Rectal smooth muscle tissue (tissue), 1 donor: ENCODE measurements around the gene ZNF598.
A peak's percentile ranks its signal among the peaks of the same experiment; 100 is the strongest.
"Not testable (repeated sequence)": the region's sequence is repeated elsewhere in the genome, so short reads cannot be mapped to it uniquely, and the experiment has no call there.

Source experiments
- H3K27ac ChIP-seq: one replicate; pipeline ENCODE4 v1.7.0; 2013; ENCODE audit warnings: low read depth, low read length, inconsistent platforms
- H3K27me3 ChIP-seq: one replicate; pipeline ENCODE4 v1.7.0; 2013; ENCODE audit warnings: low read length; ENCODE audit not compliant: control insufficient read depth, insufficient read depth
- H3K36me3 ChIP-seq: one replicate; pipeline ENCODE4 v1.7.0; 2013; ENCODE audit warnings: low read length; ENCODE audit not compliant: control insufficient read depth, insufficient read depth
- H3K4me1 ChIP-seq: one replicate; pipeline ENCODE4 v1.7.0; 2013; ENCODE audit warnings: low read length; ENCODE audit not compliant: control insufficient read depth, insufficient read depth
- H3K4me3 ChIP-seq: one replicate; pipeline ENCODE4 v1.7.0; 2013; ENCODE audit warnings: low read length
- H3K9ac ChIP-seq: one replicate; pipeline ENCODE4 v1.7.0; 2013; ENCODE audit warnings: low read length

The ZNF598 gene

GRCh38 chr16:1964506-1965395 lies 44.9 kb downstream of the ZNF598 start, which contains the start of gene RPS2:
Gene RPS2 (minus strand): TSS chr16:1964826. CDS start chr16:1964625, 201 bp downstream.
- H3K4me1 ChIP-seq: peaks cover 18% of the 10 kb centered on the region
- H3K27ac ChIP-seq: peak within 1 kb of the TSS; percentile 95
- H3K27me3 ChIP-seq: no peaks in the 10 kb centered on the region
- H3K9ac ChIP-seq: peak within 1 kb of the TSS; percentile 84
- peak within 1 kb of the TSS; percentile 80 for H3K4me3 ChIP-seq
- peaks cover 16% of the 10 kb centered on the region for H3K36me3 ChIP-seq

- Histone ChIP-seq H3K27ac (peak overlapping the region; percentile 95), H3K4me3 (peak overlapping the region; percentile 80), H3K36me3 (peaks cover 16% of the 10 kb centered on the region), H3K27me3 (no peaks in the 10 kb centered on the region), H3K4me1 (peaks cover 19% of the 10 kb centered on the region), H3K9ac (peak overlapping the region; percentile 59)
Measured at GRCh38 chr16:1963806-1964505, 45.7 kb downstream of the ZNF598 start.

DNA sequence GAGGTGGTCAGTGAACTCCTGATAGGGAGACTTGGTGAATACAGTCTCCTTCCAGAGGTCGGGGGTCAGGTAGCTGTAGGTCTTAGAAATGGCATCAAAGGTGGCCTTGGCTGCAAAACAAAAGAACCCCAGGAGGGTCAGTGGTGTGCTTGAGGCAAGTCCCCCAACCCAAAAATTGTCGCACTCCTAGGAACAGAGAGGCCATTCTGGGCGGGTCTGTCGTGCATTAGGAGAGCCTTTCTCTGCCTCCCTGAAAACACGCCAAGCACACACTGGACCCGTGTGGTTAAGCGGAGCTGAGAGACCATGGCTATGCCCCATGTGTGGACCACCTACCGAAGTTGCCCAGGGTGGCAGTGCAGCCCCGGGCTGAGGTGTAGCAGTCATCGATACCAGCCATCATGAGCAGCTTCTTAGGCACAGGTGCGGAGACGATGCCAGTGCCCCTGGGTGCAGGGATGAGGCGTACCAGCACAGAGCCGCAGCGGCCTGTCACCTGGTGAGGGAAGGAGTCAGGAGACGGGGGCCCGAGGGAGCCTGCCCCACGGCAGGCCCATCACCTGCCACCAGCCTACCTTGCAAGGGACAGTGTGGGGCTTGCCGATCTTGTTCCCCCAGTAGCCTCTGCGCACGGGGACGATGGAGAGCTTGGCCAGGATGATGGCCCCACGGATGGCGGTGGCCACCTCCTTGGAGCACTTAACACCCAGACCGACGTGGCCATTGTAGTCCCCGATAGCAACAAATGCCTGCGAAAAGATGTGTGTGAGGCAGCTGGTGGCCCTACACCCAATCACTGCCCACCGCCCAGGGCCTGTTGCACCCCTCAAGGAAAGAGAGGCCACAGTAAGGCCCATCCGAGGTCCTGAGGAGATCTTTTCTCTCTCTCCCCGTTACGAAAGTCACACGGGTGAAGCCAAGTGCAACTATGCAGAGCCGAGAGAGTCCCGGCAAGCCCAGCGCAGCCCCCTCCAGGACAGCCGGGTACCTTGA lies 47.2 kb downstream of the ZNF598 start:
- not testable (repeated sequence) for H3K4me3 ChIP-seq, H3K9ac ChIP-seq, H3K27me3 ChIP-seq, H3K27ac ChIP-seq
- peaks cover 16% of the 10 kb centered on the region for H3K36me3 ChIP-seq
- peaks cover 22% of the 10 kb centered on the region for H3K4me1 ChIP-seq

DNA sequence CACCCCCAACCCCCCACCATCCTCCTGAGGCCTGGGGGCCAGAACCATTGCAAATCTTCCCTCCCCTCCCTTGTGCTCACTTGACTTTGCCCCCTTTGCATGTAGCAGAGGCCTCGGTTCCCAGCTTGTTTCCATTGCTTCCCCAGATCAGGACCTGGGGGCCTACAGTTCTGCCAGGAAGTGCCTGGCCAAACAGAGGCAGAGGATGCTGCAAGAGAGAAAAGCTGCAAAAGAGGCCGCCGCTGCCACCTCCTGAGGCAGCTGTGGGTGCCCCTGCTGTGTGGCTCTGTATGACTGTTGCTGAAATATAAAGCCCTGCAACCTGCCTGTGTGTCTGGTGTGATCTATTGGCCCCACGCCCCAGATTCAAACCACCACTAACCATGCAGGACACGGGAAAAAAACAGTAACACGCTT lies 48.0 kb downstream of the ZNF598 start:
- Histone ChIP-seq H3K36me3 (peaks cover 16% of the 10 kb centered on the region), H3K27me3 (no peaks in the 10 kb centered on the region), H3K4me3 (no peak overlapping the region), H3K27ac (no peak overlapping the region), H3K9ac (no peak overlapping the region), H3K4me1 (peaks cover 22% of the 10 kb centered on the region)

DNA sequence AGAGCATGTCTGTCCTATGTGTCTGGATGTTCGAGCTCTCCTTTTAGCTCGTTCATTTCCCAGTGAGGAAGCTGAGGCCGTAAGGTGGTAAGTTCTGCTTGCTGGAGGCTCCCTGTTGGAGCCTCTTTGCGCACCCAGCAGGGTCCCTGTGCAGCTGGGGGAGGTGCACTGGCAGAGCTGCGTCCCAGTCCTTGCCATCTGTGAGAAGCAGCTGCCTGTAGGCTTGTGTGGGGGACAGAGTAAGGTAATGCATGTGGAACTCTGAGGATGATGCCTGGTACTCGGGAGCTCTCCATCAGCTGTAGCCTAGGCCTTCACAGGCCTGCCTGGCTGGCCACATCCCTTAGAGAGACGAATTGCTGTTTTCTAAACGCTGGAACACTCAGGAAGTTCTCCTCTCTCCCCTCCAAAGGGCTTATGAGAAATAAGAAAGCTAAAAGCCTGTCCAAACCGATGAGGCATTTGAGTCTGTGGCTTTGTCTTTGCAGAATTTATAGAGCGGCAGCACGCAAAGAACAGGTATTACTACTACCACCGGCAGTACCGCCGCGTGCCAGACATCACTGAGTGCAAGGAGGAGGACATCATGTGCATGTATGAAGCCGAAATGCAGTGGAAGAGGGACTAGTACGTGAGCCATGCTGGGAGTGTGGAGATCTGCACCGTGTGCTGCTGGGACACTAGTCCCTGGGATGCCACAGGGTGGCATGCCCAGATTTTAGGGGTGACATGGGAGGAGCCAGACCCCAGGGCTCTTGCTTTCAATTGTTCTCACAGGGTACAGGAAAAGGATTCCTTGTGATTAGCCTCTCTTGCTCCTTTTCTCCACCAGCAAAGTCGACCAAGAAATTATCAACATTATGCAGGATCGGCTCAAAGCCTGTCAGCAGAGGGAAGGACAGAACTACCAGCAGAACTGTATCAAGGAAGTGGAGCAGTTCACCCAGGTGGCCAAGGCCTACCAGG lies 48.7 kb downstream of the ZNF598 start:
- Histone ChIP-seq H3K4me3 (peak overlapping the region; percentile 84), H3K36me3 (peaks cover 16% of the 10 kb centered on the region), H3K9ac (no peak overlapping the region), H3K27ac (no peak overlapping the region), H3K27me3 (no peaks in the 10 kb centered on the region), H3K4me1 (peaks cover 22% of the 10 kb centered on the region)

- H3K4me1 ChIP-seq: peaks cover 16% of the 10 kb centered on the region
- H3K36me3 ChIP-seq: peaks cover 16% of the 10 kb centered on the region
- H3K27me3 ChIP-seq: no peaks in the 10 kb centered on the region
- peak within 1 kb of the TSS; percentile 84 for H3K4me3 ChIP-seq
- H3K27ac ChIP-seq: peak within 1 kb of the TSS; percentile 89
- H3K9ac ChIP-seq: peak within 1 kb of the TSS; percentile 90
Measured at GRCh38 chr16:1959269-1960039, 50.2 kb downstream of the ZNF598 start, which contains the start of gene NDUFB10. Gene NDUFB10 (plus strand): TSS chr16:1959538. CDS start chr16:1959625, 87 bp downstream.

DNA sequence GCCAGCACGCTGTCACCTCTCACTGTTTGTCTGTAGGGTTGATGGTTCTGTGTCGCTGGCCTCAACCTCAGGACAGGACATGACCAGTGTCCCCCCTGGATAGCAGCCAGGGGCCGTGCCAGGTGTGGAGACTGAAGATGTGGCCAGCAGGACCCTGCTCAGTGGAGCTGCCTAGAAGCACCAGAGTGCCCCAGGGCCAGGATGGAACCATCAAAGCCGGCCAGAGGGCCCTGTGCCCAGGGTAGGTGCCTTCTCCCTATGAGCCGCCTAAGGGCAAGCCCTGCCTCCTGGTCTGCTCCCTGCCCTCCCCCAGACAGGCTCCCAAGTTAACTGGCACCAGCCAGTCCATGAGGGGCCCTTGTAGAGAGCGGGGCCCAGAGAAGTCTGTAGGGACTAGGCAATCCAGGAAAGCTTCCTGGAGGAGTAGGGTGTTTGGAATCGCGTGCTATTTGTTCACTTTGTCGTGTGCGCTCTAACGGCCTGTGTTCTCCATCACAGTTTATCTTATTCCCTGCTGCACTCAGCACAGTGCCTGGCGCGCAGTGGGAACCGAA lies 50.8 kb downstream of the ZNF598 start:
- Histone ChIP-seq H3K27me3 (no peaks in the 10 kb centered on the region), H3K4me1 (peaks cover 13% of the 10 kb centered on the region), H3K9ac (peak overlapping the region; percentile 4), H3K4me3 (peak overlapping the region; percentile 57), H3K36me3 (peaks cover 15% of the 10 kb centered on the region), H3K27ac (peak overlapping the region; percentile 89)

GRCh38 chr16:1958143-1958491 lies 51.5 kb downstream of the ZNF598 start:
- H3K4me3 ChIP-seq, H3K9ac ChIP-seq, H3K27me3 ChIP-seq, H3K27ac ChIP-seq, H3K36me3 ChIP-seq: not testable (repeated sequence)
- H3K4me1 ChIP-seq: peaks cover 10% of the 10 kb centered on the region

DNA sequence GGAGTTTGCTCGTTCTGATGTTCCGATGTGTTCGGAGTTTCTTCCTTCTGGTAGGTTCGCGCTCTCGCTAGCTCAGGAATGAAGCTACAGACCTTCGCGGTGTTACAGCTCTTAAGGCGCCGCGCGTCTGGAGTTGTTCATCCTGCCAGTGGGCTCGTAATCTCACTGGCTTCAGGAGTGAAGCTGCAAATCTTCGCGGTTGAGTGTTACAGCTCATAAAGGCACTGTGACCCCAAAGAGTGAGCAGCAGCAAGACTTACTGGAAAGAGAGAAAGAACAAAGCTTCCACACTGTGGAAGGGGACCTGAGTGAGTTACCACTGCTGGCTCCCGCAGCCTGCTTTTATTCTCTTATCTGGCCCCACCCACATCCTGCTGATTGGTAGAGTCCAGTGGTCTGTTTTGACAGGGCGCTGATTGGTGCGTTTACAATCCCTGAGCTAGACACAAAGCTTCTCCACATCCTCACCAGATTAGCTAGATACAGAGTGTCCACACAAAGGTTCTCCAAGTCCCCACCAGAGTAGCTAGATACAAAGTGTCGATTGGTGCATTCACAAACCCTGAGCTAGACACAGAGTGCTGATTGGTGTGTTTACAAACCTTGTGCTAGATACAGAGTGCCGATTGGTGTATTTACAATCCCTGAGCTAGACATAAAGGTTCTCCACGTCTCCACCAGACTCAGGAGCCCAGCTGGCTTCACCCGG lies 52.0 kb downstream of the ZNF598 start:
- not testable (repeated sequence) for H3K4me3 ChIP-seq, H3K9ac ChIP-seq, H3K36me3 ChIP-seq, H3K27me3 ChIP-seq, H3K27ac ChIP-seq
- H3K4me1 ChIP-seq: peaks cover 10% of the 10 kb centered on the region

DNA sequence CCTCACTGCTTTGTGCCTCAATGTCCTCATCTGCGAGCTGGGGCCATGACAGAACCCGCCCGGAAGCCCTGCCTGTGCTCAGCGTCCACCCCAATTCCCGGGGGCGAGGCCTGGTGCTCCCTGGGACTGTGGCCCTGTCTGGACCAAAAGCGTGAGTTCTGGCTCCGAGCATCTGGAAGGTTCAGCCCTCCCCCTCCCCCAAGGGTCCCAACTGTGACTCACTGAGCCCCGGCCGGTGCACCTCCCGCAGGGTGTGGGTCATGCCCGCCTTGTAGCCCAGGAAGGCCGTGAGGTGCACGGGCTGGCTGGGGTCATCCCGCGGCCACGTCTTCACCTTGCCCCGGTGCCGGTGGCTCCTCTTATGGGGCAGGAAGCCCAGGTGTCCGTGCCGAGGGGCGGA lies 55.9 kb downstream of the ZNF598 start:
- Histone ChIP-seq H3K27me3 (no peaks in the 10 kb centered on the region), H3K4me1 (peaks cover under 1% of the 10 kb centered on the region), H3K4me3 (no peak overlapping the region), H3K27ac (no peak overlapping the region), H3K9ac (no peak overlapping the region), H3K36me3 (no peaks in the 10 kb centered on the region)
